Cortex of kidney (tissue), 1 donor: ENCODE measurements around the gene IAH1.

Source experiments
- DNase-seq: peaks from one replicate; lab custom pipeline; 2025; lab: John Stamatoyannopoulos, UW

The IAH1 gene, protein sequence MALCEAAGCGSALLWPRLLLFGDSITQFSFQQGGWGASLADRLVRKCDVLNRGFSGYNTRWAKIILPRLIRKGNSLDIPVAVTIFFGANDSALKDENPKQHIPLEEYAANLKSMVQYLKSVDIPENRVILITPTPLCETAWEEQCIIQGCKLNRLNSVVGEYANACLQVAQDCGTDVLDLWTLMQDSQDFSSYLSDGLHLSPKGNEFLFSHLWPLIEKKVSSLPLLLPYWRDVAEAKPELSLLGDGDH

DNA sequence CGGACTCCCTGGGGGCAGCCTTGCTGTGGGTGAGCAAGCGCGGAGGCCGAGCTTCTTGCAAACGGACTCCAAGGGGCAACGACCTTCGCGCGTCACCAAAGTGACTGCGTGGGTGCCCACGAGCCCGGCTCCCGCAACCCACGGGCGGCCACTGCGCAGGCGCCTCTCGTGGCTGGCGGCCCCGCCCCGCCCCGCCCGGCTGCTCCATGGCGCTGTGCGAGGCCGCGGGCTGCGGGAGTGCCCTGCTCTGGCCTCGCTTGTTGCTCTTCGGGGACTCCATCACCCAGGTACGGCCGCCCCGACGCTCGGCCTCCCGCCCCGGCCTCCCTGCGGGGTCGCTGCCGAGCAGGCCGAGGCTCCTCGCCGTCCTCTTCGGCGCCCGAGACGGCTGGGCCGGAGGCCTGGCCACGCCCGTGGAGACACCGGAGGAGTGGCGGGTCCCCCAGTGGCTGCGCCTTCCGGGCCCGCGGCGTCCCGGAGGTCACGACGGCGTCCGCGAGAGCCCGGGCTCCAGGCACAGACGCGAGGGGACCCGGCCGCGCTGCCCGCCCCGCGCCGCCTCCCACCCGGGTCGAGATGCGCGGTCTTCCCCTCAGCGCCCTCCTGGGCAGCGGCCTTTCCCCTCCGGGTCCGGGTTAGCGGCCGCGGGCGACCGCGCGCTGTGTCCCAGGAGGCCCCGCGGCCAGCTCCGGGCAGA lies at the start of gene IAH1:
Gene IAH1 (plus strand): TSS at position 191 of the 697 bp plus-strand sequence. CDS start 16 bp downstream, at position 207.
- DNase-seq, result no peak

DNA sequence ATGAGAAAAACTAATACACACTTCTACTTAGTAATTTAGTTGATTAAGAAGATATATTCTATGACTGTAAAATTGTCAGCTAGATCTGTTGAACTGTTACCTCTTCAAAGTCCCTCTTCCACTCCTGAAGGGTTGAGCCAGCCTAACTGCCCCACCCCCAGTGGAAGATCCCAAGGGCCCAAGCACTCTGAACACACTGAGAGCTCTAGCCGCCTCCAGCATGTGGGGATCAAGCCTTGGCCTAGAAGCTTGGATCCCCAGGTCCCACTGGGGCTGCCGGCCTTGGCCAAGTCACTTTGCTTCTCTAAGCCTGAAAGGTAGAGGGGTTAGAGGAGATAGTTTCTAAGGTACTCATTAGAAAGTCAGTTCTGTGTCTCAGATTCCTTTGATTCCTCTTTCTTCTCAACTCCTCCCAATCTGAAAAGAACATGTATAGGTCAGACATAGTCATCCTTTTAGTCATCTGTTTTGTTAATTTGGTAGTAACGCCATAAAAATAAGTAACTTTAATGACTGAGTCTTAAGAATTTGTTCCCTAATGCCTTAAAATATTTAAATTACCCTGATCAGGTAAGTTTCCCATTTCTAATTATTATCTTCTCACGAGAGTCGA lies 45.3 kb upstream of the IAH1 start:
- no peak for DNase-seq

DNA sequence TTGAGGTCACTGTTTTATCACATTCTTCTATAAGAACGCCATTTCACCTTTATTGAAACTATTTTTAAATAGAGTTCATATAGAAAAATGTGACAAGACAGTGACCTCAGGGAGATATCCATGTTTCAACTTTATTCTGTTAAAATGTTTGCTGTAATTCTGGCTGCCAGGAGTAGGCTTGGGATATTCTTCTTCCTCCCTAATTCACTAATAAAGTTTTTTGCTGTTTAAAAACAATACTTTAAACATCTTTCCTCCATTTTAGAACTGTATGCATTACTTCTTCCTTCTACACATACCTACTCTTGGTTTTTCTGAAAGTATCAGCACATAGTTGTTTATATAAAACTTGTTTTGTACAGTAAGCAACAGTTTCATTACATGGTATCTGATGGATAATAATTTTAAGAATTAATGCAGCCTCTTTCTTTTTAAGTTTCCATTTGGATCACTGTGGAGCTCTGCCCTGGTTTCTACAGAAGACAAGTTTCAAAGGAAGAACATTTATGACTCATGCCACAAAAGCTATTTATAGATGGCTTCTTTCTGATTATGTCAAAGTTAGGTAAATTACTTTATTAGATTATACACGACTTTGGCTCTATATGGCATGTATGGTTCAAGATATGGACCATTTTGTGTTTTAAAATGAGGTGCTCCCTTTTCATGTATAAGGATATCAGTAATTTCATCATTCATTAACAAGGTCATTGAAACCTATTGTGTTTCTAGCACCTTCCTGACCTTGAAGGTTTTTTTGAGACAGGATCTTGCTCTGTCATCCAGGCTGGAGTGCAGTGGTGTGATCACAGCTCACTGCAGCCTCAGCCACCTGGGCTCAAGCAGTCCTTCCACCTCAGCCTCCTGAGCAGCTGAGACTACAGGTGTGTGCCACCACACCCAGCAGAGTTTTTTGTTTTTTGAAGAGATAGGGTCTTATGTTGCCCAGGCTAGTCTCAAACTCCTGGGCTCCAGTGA lies 43.7 kb upstream of the IAH1 start:
- no peak for DNase-seq

DNA sequence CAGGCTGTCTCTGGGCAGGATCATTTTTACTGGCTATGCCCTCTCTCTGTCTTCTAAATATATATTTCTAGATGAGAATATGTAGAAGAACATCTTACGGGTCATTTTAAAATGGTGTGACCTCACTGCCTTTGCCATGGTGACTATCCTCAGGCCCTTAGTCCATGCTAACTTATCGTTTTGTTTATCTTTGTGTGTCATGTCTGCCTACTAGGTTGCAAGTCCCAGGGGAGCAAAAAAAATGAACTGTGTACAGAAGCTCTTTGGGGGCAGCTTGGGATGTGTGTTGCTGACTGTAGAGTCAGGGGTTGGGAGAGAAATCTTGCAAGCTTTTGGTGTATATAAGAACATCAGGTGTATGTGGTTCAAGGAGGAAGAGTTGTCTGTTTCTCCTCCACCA lies 39.9 kb upstream of the IAH1 start:
- DNase-seq, result no peak

DNA sequence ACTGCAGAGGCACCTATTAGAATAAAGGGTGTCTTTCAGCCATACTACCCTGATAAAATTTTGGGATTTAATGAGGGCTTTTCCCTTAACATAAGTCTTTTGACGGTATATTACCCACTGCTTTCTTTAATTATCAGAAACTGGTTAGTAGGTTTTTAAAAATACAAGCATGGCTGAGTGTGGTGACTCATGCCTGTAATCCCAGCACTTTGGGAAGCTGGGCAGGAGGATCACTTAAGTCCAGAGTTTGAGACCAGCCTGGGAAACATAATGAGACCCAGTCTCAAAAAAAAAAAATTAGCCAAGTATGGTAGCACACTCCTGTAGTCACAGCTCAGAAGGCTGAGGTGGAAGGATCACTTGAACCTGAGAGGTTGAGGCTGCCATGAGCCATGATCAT lies 34.8 kb upstream of the IAH1 start:
- no peak for DNase-seq

DNA sequence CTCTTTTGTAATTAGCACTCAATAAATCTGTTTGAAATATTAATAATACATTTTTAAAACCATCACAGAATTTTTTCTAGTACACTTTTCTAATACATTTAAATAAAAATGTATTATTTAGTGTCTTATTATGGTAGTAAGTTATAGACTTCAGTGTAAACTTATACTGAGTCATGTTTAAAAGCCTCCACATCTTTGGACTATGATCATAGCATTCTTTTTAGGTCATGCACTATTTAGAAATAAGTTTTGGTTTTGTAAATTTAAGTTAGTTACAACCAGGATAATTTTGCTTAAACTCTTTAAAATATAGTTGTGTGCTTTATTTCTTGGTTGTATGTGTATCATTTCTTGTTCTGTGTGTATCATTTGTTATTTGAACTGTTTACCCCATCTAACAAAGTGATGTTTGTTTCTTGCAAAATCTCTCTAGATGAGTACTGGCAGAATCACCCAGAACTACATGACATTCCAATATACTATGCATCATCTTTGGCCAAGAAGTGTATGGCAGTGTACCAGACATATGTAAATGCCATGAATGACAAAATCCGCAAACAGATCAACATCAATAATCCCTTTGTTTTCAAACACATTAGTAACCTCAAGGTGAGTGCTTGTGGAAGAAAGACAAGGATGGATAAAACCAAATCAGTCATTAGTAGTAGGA lies 34.2 kb upstream of the IAH1 start:
- no peak for DNase-seq

DNA sequence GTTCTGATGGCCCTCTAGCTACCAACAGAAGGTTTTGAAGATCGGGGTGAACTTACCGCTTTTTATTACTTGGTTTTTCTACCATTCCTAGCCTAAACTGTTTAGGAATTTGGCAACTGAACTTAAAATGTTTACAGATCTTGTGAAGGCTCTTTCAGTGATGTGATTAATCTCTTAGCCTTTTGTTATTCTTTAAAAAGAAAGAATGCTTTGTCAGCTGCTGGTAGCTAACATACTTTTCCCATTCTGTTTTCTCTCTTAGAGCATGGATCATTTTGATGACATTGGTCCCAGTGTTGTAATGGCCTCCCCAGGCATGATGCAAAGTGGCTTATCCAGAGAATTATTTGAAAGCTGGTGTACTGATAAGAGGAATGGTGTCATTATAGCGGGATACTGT lies 32.8 kb upstream of the IAH1 start:
- DNase-seq, result no peak

DNA sequence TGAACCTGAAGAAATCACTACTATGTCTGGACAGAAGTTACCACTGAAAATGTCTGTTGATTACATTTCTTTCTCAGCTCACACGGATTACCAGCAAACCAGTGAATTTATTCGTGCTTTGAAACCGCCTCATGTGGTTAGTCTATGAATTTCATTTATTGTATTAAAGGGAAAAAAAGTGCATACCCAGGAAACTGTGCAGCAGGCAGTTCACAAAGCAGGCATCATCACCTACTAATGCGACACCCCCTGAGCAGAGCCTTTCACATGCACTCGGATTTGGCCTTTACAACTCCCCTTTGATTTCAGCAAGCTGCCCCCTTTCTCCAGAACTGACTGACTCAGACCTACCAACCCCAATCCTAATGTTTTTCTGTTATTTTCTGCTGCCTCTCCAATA lies 30.8 kb upstream of the IAH1 start:
- no peak for DNase-seq

DNA sequence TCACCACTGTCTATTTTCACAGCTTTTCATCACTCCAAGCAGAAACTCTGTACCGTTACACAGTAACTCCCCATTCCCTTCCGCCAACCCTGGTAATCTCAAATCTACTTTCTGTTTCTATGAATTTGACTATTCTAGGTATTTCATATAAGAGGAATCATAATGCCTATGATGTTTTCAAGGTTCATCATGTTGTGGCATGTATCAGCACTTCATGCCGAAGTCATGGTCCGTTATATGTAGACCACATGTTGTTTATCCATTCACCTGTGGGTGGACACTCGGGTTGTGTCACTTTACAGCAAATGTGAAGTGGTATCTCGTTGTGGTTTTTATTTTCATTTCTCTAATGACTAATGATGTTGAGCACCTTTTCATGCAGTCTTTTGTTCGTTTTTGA lies 29.3 kb upstream of the IAH1 start:
- no peak for DNase-seq

DNA sequence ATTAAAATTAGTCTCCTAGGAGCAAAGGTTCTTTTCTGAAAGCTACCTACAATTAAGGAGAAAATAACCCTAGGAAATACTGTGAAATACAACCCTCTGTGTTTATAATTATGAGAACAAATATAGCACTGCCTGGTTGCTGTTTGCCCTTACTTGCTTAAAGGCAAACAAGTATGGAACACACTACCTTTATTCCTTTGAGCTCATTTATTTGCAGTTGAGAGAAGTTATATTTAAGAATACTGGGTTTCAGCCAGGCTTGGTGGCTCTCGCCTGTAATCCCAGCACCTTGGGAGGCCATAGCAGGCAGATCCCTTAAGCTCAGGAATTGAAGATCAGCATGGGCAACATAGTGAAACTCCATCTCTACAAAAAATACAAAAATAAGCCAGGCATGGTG lies 23.1 kb upstream of the IAH1 start:
- DNase-seq, result no peak

DNA sequence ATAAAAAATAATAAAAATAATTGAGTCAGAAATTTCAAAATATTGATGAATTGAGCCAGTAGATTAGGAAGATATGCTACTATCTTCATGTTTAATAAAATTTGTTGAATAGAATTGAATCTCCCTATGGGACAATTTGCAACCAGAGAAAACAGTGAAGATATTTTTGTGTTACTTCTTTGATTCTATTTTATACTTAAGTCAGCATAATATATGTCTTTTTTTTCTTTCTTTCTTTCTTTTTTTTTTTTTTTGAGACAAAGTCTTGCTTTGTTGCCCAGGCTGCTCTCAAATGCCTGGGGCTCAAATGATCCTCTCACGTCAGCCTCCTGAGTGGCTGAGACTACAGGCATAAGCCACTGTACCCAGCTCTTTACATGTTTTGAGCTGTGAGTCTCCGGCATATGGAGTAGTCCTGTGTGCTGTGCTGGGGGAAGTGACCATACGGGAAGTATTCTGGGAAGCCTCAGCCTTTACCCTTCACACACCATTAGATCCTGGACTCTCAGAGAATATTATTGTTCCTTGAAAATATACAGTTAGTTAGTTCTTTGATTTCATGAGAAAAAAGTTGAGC lies 13.8 kb upstream of the IAH1 start:
- no peak for DNase-seq

DNA sequence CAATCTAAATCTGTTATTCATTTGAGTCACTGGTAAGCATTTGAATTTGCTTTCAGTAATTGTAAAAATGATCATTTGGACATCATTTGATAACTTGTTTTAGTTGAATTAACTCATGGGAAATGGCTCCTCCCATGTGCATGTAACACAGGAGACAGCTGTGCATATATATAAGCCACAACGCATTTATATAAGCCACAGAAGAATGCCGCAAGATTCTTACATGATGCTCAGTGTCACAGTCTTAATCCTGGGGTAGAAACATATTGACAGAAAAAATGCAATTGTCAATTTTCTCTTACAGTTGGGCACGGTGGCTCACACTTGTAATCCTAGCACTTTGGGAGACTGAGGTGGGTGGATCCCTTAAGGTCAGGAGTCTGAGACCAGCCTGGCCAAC lies 13.3 kb upstream of the IAH1 start:
- DNase-seq, result no peak

DNA sequence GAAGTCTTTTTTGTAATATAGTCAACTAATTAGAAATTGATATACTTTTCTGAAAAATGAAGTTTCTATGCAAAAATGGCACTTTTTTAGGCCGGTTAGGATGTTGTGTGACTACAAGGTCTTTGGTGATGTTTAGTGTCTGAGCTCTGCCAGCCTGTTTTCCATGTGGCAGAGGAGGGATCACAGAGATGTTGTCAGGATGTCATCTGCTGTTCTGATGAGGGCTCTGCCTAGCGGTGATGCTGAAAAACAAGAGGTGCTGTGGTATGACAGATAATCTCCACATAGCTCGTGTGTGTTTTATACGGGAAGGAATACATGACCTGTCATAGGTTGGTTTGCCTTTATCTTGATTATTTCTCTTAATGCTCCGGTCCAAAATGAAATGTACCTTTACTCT lies 12.0 kb upstream of the IAH1 start:
- no peak for DNase-seq

DNA sequence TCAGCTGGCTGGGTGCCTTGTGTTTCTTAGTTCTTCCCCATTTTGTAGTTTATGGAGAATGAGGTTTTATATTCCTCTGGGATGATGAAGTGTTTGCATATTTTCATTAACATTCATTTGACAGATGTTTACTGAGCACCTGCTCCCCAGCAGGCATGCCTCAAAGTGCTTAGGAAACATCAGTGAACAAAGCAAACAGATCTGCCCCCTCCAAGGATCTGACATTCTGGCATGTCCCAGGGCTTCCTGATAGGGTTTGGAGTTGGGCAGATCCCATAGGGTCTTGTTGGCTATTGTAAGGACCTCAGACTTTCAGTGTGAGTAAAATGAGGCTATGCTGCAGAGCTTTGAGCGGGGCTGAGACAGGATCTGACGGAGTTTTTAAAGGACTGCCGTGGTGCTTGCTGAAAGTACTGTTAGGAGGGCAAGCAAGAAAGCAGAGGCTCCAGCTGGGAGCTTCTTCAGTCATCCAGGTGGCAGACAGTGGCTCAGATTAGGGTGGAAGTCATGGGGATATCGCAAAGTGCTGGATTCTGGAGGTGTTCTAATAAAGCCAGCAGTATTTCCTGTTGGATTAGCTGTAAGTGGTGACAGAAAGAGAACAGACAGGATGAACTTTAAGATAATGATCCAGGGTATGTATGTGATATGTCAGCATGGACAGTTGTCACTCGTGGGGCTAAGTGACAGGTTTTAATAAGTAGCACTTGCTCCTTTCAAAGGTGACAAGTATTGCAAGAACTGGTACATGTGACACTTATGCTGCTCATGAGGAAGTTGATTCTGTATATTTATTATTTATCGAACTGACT lies 11.3 kb upstream of the IAH1 start:
- DNase-seq, result no peak

DNA sequence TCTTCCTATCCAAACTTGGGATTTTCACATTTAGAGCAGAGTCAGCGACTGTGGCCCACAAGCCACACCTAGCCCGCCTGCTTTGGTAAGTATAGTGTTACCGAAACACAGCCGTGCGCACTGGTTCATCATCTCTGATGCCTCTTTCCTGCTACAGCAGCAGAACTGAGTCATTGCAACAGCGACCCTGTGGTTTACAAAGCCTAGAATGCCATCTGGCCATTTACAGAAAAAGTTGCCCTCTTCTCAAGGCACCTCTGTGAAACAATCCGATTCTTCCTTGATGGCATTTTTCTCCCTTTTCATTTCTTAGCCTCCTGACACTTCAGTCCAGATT lies 10.7 kb upstream of the IAH1 start:
- no peak for DNase-seq

DNA sequence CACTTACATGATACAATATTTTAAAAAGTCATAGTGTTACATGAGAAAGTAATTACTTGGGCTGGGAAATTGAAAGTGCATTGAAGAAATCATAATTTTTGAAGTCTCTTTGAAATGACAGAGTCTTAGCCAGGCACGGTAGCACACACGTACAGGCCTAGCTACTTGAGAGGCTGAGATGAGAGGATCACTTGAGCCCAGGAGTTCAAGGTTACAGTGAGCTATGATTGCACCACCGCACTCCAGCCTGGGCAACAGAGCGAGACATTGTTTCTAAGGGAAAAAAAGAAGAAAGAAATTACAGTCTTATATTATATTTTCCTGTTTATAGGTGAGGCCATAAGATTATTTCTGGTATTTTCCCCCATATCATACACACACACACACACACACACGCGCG lies 9.2 kb upstream of the IAH1 start:
- no peak for DNase-seq

DNA sequence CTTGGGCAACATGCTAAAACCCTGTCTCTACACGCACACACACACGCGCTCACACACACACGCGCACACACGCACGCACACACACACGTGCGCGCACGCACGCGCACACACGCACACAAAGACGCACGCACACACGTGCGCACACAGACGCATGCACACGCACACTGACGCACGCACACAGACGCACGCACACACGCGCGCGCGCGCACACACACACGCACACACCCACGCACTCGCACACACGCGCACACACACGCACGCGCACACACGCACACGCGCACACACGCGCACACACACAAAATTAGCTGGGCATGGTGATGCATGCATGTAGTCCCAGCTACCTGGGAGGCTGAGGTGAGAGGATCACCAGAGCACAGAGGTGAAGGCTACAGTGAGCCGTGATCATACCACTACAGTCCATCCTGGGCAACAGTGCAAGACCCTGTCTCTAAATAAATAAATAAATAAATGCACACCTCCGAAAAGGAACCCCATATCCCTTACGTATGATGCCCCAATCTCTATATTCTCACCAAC lies 8.1 kb upstream of the IAH1 start:
- DNase-seq, result no peak

DNA sequence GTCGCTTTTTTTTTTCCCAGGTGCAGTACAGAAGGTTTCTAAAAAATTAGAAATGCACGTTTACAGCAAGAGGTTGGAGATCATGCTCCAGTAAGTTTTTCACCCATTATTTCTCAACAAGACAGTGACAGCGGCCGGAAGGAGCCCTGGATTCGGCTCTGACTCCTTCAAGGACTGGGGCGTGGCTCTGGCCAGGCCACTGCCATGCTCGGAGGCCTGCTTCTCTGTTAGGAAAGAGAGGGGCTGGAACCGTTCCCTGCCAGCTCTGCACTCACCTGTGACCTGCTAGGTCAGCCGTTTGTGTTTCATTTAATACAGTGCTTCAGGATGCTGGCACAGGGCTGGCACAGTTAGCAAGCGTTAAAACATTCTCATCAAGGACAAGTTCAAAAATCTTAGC lies 6.7 kb upstream of the IAH1 start:
- no peak for DNase-seq

DNA sequence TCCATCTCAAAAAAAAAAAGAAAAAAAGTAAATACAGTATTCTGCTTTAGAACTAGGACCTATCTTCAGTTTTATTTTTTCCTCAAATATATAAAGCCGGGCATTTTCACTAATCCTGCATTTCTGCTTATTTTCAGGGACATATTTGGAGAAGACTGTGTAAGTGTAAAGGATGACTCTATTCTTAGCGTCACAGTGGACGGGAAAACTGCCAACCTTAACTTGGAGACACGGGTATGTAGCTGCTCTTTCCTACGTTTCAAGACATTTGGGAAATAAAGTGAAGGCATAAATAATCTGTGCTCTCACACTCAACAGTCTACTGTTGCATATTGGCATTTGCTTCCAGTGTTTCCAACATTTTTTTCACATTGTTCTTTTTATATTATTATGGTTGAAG lies 3.1 kb upstream of the IAH1 start:
- no peak for DNase-seq

DNA sequence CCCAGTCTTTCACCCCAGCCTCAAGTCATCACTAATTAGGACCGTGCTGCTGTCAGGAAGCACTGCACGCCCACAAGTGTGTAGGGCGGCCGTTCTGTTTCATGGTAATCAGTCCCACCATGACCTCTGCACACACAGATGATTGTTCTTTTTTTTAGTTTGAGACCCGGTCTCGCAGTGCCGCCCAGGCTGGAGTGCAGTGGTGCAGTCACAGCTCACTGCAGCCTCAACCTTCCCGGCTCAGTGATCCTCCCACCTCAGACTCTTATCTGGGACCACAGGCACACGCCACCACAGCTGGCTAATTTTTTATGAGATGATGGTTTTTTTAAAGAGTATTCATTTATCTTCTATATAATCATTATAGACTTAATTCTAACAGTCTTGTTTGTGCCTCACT lies 1.8 kb upstream of the IAH1 start:
- no peak for DNase-seq
